DOHH2 (cell line): Measurements from ENCODE around the gene SF3A1.

Experiments used
- H3F3A ChIP-seq: fragments of 200-600 bp; sonication (generic), shearing (Covaris generic); 2 replicates; pipeline ENCODE4 v1.6.0; 2016; ENCODE audit warnings: antibody characterized with exemption, mild to moderate bottlenecking; ENCODE audit not compliant: control insufficient read depth, insufficient read depth
- H3K27ac ChIP-seq: fragments of 200-600 bp; sonication (generic); 2 replicates; pipeline ENCODE4 v1.5.1; 2014; ENCODE audit warnings: low read depth, mild to moderate bottlenecking, low read length, moderate library complexity
- H3K27me3 ChIP-seq: fragments of 200-600 bp; sonication (generic); 2 replicates; pipeline ENCODE4 v1.6.1; 2014; ENCODE audit warnings: mild to moderate bottlenecking, low read length, mixed read lengths; ENCODE audit not compliant: control insufficient read depth
- H3K36me3 ChIP-seq: fragments of 200-600 bp; sonication (generic); 2 replicates; pipeline ENCODE4 v1.6.1; 2014; ENCODE audit warnings: mild to moderate bottlenecking, low read length, moderate library complexity, mixed read lengths; ENCODE audit not compliant: control insufficient read depth
- H3K4me1 ChIP-seq: fragments of 200-600 bp; sonication (generic); 2 replicates; pipeline ENCODE4 v1.6.1; 2014; ENCODE audit warnings: mild to moderate bottlenecking, low read length, mixed read lengths; ENCODE audit not compliant: control insufficient read depth
- H3K4me2 ChIP-seq: fragments of 200-600 bp; sonication (generic); 2 replicates; pipeline ENCODE4 v1.6.0; 2014; ENCODE audit warnings: mild to moderate bottlenecking, low read length, moderate library complexity
- H3K4me3 ChIP-seq: fragments of 200-600 bp; sonication (generic); 2 replicates; pipeline ENCODE4 v1.5.1; 2014; ENCODE audit warnings: mild to moderate bottlenecking, low read length, mixed read lengths
- H3K79me2 ChIP-seq: fragments of 200-600 bp; sonication (generic); 2 replicates; pipeline ENCODE4 v1.6.1; 2014; ENCODE audit warnings: mild to moderate bottlenecking, low read length, mixed read lengths; ENCODE audit not compliant: control insufficient read depth
- H3K9me2 ChIP-seq: fragments of 200-600 bp; sonication (generic); replicated peaks from 2 replicates; pipeline ENCODE4 v1.6.1; 2014; ENCODE audit warnings: mild to moderate bottlenecking, low read length, mixed read lengths; ENCODE audit not compliant: control insufficient read depth
- H3K9me3 ChIP-seq: fragments of 200-600 bp; sonication (generic); 2 replicates; pipeline ENCODE4 v1.6.1; 2014; ENCODE audit warnings: antibody characterized with exemption, low read length, mixed read lengths; ENCODE audit not compliant: control insufficient read depth, insufficient read depth
- H4K20me1 ChIP-seq: fragments of 200-600 bp; sonication (generic); 2 replicates; pipeline ENCODE4 v1.6.0; 2014; ENCODE audit warnings: low read depth, mild to moderate bottlenecking, antibody characterized with exemption, low read length, moderate library complexity; ENCODE audit not compliant: control insufficient read depth, insufficient read depth
- CTCF ChIP-seq: fragments of 200-600 bp; sonication (generic); IDR thresholded peaks from one replicate; pipeline ENCODE4 v1.5.1; 2014; ENCODE audit warnings: antibody characterized with exemption, mild to moderate bottlenecking, low read depth, low read length; ENCODE audit not compliant: poor library complexity, severe bottlenecking
- EZH2phosphoT487 ChIP-seq: fragments of 200-600 bp; sonication (generic); IDR thresholded peaks from 2 replicates; pipeline ENCODE4 v1.6.1; 2017; ENCODE audit warnings: borderline replicate concordance, mild to moderate bottlenecking, antibody characterized with exemption, low read length, moderate library complexity, mixed read lengths

Gene SF3A1

GRCh38 chr22:30295576-30295975 is 61.1 kb downstream of the SF3A1 start:
- no peak overlapping the region for H3K4me2 ChIP-seq
- no peak overlapping the region for H3K4me3 ChIP-seq
- H3K9me2 ChIP-seq, result no peaks in the 10 kb centered on the region
- H3F3A ChIP-seq, result no peaks in the 10 kb centered on the region
- H3K4me1 ChIP-seq, result peaks cover 10% of the 10 kb centered on the region
- H3K79me2 ChIP-seq, result no peaks in the 10 kb centered on the region
- H3K27me3 ChIP-seq, result no peaks in the 10 kb centered on the region
- H3K36me3 ChIP-seq, result no peaks in the 10 kb centered on the region
- H3K27ac ChIP-seq, result no peak overlapping the region
- no peaks in the 10 kb centered on the region for H3K9me3 ChIP-seq
- no peaks in the 10 kb centered on the region for H4K20me1 ChIP-seq
- TF ChIP-seq CTCF (no peak), EZH2phosphoT487 (no peak)

DNA sequence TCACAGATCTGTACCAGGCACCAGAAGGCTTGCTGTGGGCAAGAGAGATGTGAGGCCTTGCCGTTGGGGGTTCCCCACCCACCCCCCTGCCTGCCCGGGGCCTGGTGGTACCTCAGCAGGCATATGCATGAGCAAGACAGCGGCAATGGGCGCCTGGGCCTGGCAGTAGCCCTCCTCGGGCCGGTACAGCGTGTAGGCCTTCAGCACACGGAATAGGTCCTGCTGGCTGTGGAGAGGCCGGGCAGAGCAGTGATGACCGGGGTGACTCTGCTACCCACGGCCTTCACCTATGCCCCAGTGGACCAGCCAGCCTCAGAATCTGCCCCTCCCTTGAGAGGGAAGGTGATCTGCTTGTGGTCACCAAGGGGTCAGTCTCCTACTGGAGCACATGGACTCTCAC is 61.9 kb downstream of the SF3A1 start:
- Histone ChIP-seq H3K9me3 (no peaks in the 10 kb centered on the region), H3K4me2 (no peak overlapping the region), H3K27me3 (no peaks in the 10 kb centered on the region), H3K9me2 (no peaks in the 10 kb centered on the region), H4K20me1 (no peaks in the 10 kb centered on the region), H3K79me2 (no peaks in the 10 kb centered on the region), H3K27ac (no peak overlapping the region), H3K4me1 (peaks cover 17% of the 10 kb centered on the region), H3F3A (peaks cover 5% of the 10 kb centered on the region; the same call in 1 of the 2 replicates), H3K4me3 (no peak overlapping the region), H3K36me3 (no peaks in the 10 kb centered on the region)
- TF ChIP-seq EZH2phosphoT487 (no peak), CTCF (no peak)

- Histone ChIP-seq H3K27ac (no peak overlapping the region), H3K4me2 (no peak overlapping the region), H3K9me3 (no peaks in the 10 kb centered on the region), H3K36me3 (no peaks in the 10 kb centered on the region), H3K4me3 (no peak overlapping the region), H3K79me2 (no peaks in the 10 kb centered on the region), H4K20me1 (no peaks in the 10 kb centered on the region), H3K27me3 (no peaks in the 10 kb centered on the region), H3K9me2 (no peaks in the 10 kb centered on the region), H3F3A (peaks cover 5% of the 10 kb centered on the region; the same call in 1 of the 2 replicates), H3K4me1 (peaks cover 22% of the 10 kb centered on the region)
- TF ChIP-seq EZH2phosphoT487 (no peak), CTCF (no peak)
These were observed 62.6 kb downstream of the SF3A1 start for GRCh38 chr22:30294066-30294465.

- peaks cover 31% of the 10 kb centered on the region for H3K4me1 ChIP-seq
- H3K4me2 ChIP-seq, result no peak overlapping the region
- no peak for TF ChIP-seq EZH2phosphoT487
- no peaks in the 10 kb centered on the region for H4K20me1 ChIP-seq
- no peaks in the 10 kb centered on the region for H3K79me2 ChIP-seq
- H3F3A ChIP-seq, result peaks cover 8% of the 10 kb centered on the region; the same call in 1 of the 2 replicates
- no peak overlapping the region for H3K27ac ChIP-seq
- H3K9me2 ChIP-seq, result no peaks in the 10 kb centered on the region
- no peaks in the 10 kb centered on the region for H3K27me3 ChIP-seq
- H3K9me3 ChIP-seq, result no peaks in the 10 kb centered on the region
- H3K4me3 ChIP-seq, result no peak overlapping the region
- H3K36me3 ChIP-seq, result no peaks in the 10 kb centered on the region
These were observed 63.7 kb downstream of the SF3A1 start for GRCh38 chr22:30293026-30293425.
